IMR-90 (cell line): ENCODE measurements around the gene ROS1. TPM values are rescaled to one million over a fixed set of nuclear protein-coding genes. Genes with fewer than 3 reads are reported as not detected.
A peak's percentile ranks its signal among the peaks of the same experiment; 100 is the strongest.

Experiments used
- ATAC-seq: fragments of 200-7000 bp; cut with Tn5 transposase; 2 replicates; pipeline ENCODE4 v1.9.1; 2020; ENCODE audit warnings: low read depth, mild to moderate bottlenecking, moderate library complexity
- BruUV-seq: library from RNA; stranded (reverse); fragments of 400-500 nt; replicated peaks from 2 replicates; lab custom pipeline; 2021; lab: Mats Ljungman, UMichigan
- CTCF ChIA-PET: fragments of 300-600 bp; formaldehyde crosslinking; extraction: SDS; loops from one replicate; lab custom pipeline; 2021; ENCODE audit warnings: antibody characterized with exemption; lab: Yijun Ruan, JAX
- POLR2A ChIA-PET: fragments of 300-600 bp; sonication (Branson Sonifier 250); formaldehyde crosslinking; loops from one replicate; lab custom pipeline; 2022; ENCODE audit warnings: antibody characterized with exemption; ENCODE audit not compliant: unreplicated experiment; lab: Charles Lee
- DNase-seq: peaks from one replicate; pipeline ENCODE4 v3.0.0; 2013
- H2AFZ ChIP-seq: replicated peaks from 2 replicates; pipeline ENCODE3; 2013; ENCODE audit warnings: low read length, mild to moderate bottlenecking; ENCODE audit not compliant: poor library complexity
- H2AK5ac ChIP-seq: 2 replicates; pipeline ENCODE4 v1.6.1; 2013; ENCODE audit warnings: low read depth, low read length, inconsistent platforms
- H2AK9ac ChIP-seq: replicated peaks from 2 replicates; pipeline ENCODE3; 2013; ENCODE audit warnings: mild to moderate bottlenecking, low read depth, low read length, moderate library complexity; ENCODE audit not compliant: poor library complexity
- H2BK120ac ChIP-seq: 2 replicates; pipeline ENCODE4 v1.6.1; 2013; ENCODE audit warnings: low read depth, low read length, inconsistent platforms
- H2BK15ac ChIP-seq: 3 replicates; pipeline ENCODE4 v1.6.1; 2013; ENCODE audit warnings: low read depth, low read length, inconsistent platforms
- H2BK20ac ChIP-seq: 2 replicates; pipeline ENCODE4 v1.6.1; 2013; ENCODE audit warnings: low read depth, mild to moderate bottlenecking, inconsistent platforms, low read length, moderate library complexity
- H2BK5ac ChIP-seq: 2 replicates; pipeline ENCODE4 v1.6.1; 2013; ENCODE audit warnings: mild to moderate bottlenecking, low read depth, low read length, inconsistent platforms; ENCODE audit not compliant: poor library complexity, severe bottlenecking
- H3K14ac ChIP-seq: replicated peaks from 2 replicates; pipeline ENCODE4 v1.6.1; 2013; ENCODE audit warnings: low read depth, low read length, inconsistent platforms
- H3K18ac ChIP-seq: 2 replicates; pipeline ENCODE4 v1.6.1; 2013; ENCODE audit warnings: low read depth, low read length, control low read depth
- H3K23ac ChIP-seq: 2 replicates; pipeline ENCODE4 v1.6.1; 2013; ENCODE audit warnings: low read depth, low read length, inconsistent platforms
- H3K27ac ChIP-seq: 2 replicates; pipeline ENCODE4 v1.5.1; 2013; ENCODE audit warnings: mild to moderate bottlenecking, control low read depth, low read length; ENCODE audit not compliant: insufficient read depth
- H3K27me3 ChIP-seq: 2 replicates; pipeline ENCODE4 v1.6.1; 2013; ENCODE audit warnings: low read length; ENCODE audit not compliant: control insufficient read depth, insufficient read depth
- H3K36me3 ChIP-seq: 2 replicates; pipeline ENCODE4 v1.6.1; 2013; ENCODE audit warnings: low read length, mixed read lengths; ENCODE audit not compliant: control insufficient read depth, insufficient read depth
- H3K4ac ChIP-seq: 2 replicates; pipeline ENCODE4 v1.6.1; 2013; ENCODE audit warnings: low read depth, low read length, inconsistent platforms
- H3K4me1 ChIP-seq: 2 replicates; pipeline ENCODE4 v1.6.1; 2013; ENCODE audit warnings: low read length, mixed read lengths; ENCODE audit not compliant: control insufficient read depth, insufficient read depth
- H3K4me2 ChIP-seq: 2 replicates; pipeline ENCODE4 v1.6.1; 2013; ENCODE audit warnings: low read depth, mild to moderate bottlenecking, control low read depth, low read length, moderate library complexity
- H3K4me3 ChIP-seq: 2 replicates; pipeline ENCODE4 v1.5.1; 2013; ENCODE audit warnings: low read depth, mild to moderate bottlenecking, control low read depth, low read length, moderate library complexity; ENCODE audit not compliant: insufficient read depth
- H3K56ac ChIP-seq: 2 replicates; pipeline ENCODE4 v1.6.1; 2013; ENCODE audit warnings: low read length, inconsistent platforms; ENCODE audit not compliant: insufficient read depth; ENCODE audit errors: extremely low read depth
- H3K79me1 ChIP-seq, 2 experiments: 2 replicates each; pipeline ENCODE4 v1.6.1; 2013; ENCODE audit warnings: low read length in 2 of 2, inconsistent platforms in 1 of 2, low read depth in 1 of 2
- H3K9ac ChIP-seq: 2 replicates; pipeline ENCODE4 v1.6.1; 2013; ENCODE audit warnings: low read depth, low read length, control low read depth
- H3K9me1 ChIP-seq: 2 replicates; pipeline ENCODE4 v1.6.1; 2013; ENCODE audit warnings: low read length, inconsistent platforms; ENCODE audit not compliant: insufficient read depth
- H3K9me3 ChIP-seq: 2 replicates; pipeline ENCODE4 v1.6.1; 2013; ENCODE audit warnings: low read length; ENCODE audit not compliant: control insufficient read depth, insufficient read depth
- H4K20me1 ChIP-seq: 2 replicates; pipeline ENCODE4 v1.6.1; 2013; ENCODE audit warnings: low read length, inconsistent platforms; ENCODE audit not compliant: insufficient read depth
- H4K5ac ChIP-seq: 2 replicates; pipeline ENCODE4 v1.6.1; 2013; ENCODE audit warnings: mild to moderate bottlenecking, low read depth, low read length, control low read depth
- H4K8ac ChIP-seq, 2 experiments: 2 replicates each; pipeline ENCODE4 v1.6.1; 2013; ENCODE audit warnings: low read depth in 2 of 2, low read length in 2 of 2, control low read depth in 1 of 2, inconsistent platforms in 1 of 2
- H4K91ac ChIP-seq: 2 replicates; pipeline ENCODE4 v1.6.1; 2013; ENCODE audit warnings: low read depth, low read length, inconsistent platforms; ENCODE audit not compliant: insufficient read depth
- CHD1 ChIP-seq: IDR thresholded peaks from 2 replicates; pipeline ENCODE4 v1.6.1; 2012; ENCODE audit warnings: low read depth, low read length, improper control_type of control experiment
- RAD21 ChIP-seq: IDR thresholded peaks from 2 replicates; pipeline ENCODE4 v1.6.1; 2012; ENCODE audit warnings: low read length, improper control_type of control experiment
- RCOR1 ChIP-seq: IDR thresholded peaks from 2 replicates; pipeline ENCODE4 v1.6.1; 2012; ENCODE audit warnings: mild to moderate bottlenecking, low read length, improper control_type of control experiment; ENCODE audit not compliant: insufficient replicate concordance
- USF2 ChIP-seq: fragments of 150-350 bp; IDR thresholded peaks from 2 replicates; pipeline ENCODE4 v1.6.1; 2017; ENCODE audit warnings: mild to moderate bottlenecking, antibody characterized with exemption, low read length, low read depth
- WGBS, 2 experiments: methylation state at CpG; one replicate each; pipeline versions ENCODE4 v1.1.5 to v1.1.7; 2013; ENCODE audit warnings: missing lambda C conversion rate in 2 of 2; ENCODE audit not compliant: insufficient read length in 1 of 2; ENCODE audit errors: extremely low coverage in 2 of 2; 5-methylcytosine and 5-hydroxymethylcytosine counted together
- dilution Hi-C: fragments of 300-500 bp; cut with HindIII; formaldehyde crosslinking; loops from one replicate; pipeline ENCODE4 v1.14.3; 2018; ENCODE audit warnings: low sequenced_read_pairs; ENCODE audit not compliant: unreplicated experiment
- in situ Hi-C: fragments of 300-500 bp; cut with MboI; formaldehyde crosslinking; loops from 3 replicates; pipeline ENCODE4 v1.14.3; 2019; ENCODE audit warnings: low sequenced_read_pairs, inconsistent platforms, mixed read lengths
- intact Hi-C: fragments of 100-400 bp; cut with micrococcal nuclease; formaldehyde crosslinking; loops from 2 replicates; pipeline ENCODE4 v1.10.0; 2022
- polyA plus RNA-seq, 3 experiments: library from polyadenylated mRNA; depleted of rRNA; stranded (reverse); fragments of >200 nt; gene quantifications; 2 replicates each; pipeline ENCODE4 v1.2.3, GENCODE V29; 2012; ENCODE audit warnings: low replicate concordance in 1 of 3
- total RNA-seq: library from RNA; depleted of rRNA; stranded (reverse); fragments of >200 nt; gene quantifications from 2 replicates; pipeline ENCODE4 v1.2.3, GENCODE V29; 2012

ROS1 gene
- total and polyA plus RNA-seq, 2 of the 4 experiments (the other 2 are of a cell fraction): under 0.01 to 0.03 TPM

GRCh38 chr6:117448011-117448410 lies 22.3 kb upstream of the ROS1 start:
- Histone ChIP-seq H2BK20ac (peak overlapping the region; percentile 88), H3K23ac (peak overlapping the region; percentile 76), H4K20me1 (no peaks in the 10 kb centered on the region), H3K56ac (peak overlapping the region; percentile 54; the same call in 1 of the 2 replicates), H2AK9ac (peak overlapping the region; percentile 13), H3K9ac (no peak overlapping the region; the same call in 1 of the 2 replicates), H4K5ac (peak overlapping the region; percentile 65), H2AFZ (peak overlapping the region; percentile 6), H3K79me1 (no peaks in the 10 kb centered on the region), H2BK15ac (peak overlapping the region; percentile 86), H2BK120ac (peak overlapping the region; percentile 87), H3K27ac (peak overlapping the region; percentile 1), H3K36me3 (no peaks in the 10 kb centered on the region), H3K9me3 (no peaks in the 10 kb centered on the region), H4K8ac (peak overlapping the region; percentile 48 to 53), H3K4me3 (no peak overlapping the region), H3K4ac (peak overlapping the region; percentile 95), H2AK5ac (peak overlapping the region; percentile 72), H4K91ac (peak overlapping the region; percentile 77), H3K9me1 (peaks cover 12% of the 10 kb centered on the region), H3K4me2 (peak overlapping the region; percentile 3), H2BK5ac (peak overlapping the region; percentile 8), H3K27me3 (no peaks in the 10 kb centered on the region), H3K18ac (peak overlapping the region; percentile 38), H3K14ac (peak overlapping the region; percentile 84), H3K4me1 (peaks cover 13% of the 10 kb centered on the region)
- POLR2A ChIA-PET: no interaction called here
- intact Hi-C loops (loop anchor here (2.0 kb wide), 1 partner anchor 101 kb away; no protein-coding TSS in a partner anchor), in situ Hi-C loops (loop anchor here (5.0 kb wide), 2 partner anchors 104 to 154 kb away; partner anchors contain the start of gene GOPC), dilution Hi-C loops (no loop called here)
- WGBS, 2 experiments: no CpG with 5 or more reads among the region's 5 CpGs
- CTCF ChIA-PET: no interaction called here
- no TSS peak for BruUV-seq
- DNase-seq: no peak
- ATAC-seq: no peak
- TF ChIP-seq CHD1 (no peak), RCOR1 (no peak), USF2 (no peak), RAD21 (no peak)
